SK-N-MC (cell line): ENCODE measurements around the gene WDR47.
A peak's percentile ranks its signal among the peaks of the same experiment; 100 is the strongest.

Experiments
- DNase-seq: peaks from one replicate; pipeline ENCODE4 v3.0.0-alpha.2; 2011; ENCODE audit warnings: low read depth, low spot score
- H3K27ac ChIP-seq: fragments of 200-600 bp; sonication (generic); 2 replicates; pipeline ENCODE4 v1.5.1; 2016; ENCODE audit warnings: mixed run types
- H3K36me3 ChIP-seq: fragments of 200-600 bp; sonication (generic); 2 replicates; pipeline ENCODE4 v1.6.1; 2017; ENCODE audit warnings: antibody characterized with exemption, low read length, mixed read lengths; ENCODE audit not compliant: insufficient read depth
- H3K4me3 ChIP-seq: fragments of 200-600 bp; sonication (generic); 2 replicates; pipeline ENCODE4 v1.5.1; 2016
- H3K9ac ChIP-seq: fragments of 200-600 bp; sonication (generic); 2 replicates; pipeline ENCODE4 v1.8.0; 2017; ENCODE audit warnings: mixed run types, mixed read lengths; ENCODE audit not compliant: insufficient read length
- H3K9me3 ChIP-seq: fragments of 200-600 bp; sonication (generic); 2 replicates; pipeline ENCODE4 v1.6.1; 2017; ENCODE audit warnings: low read depth, mild to moderate bottlenecking, antibody characterized with exemption, low read length, moderate library complexity, mixed read lengths
- EZH2 ChIP-seq: fragments of 200-600 bp; sonication (generic); IDR thresholded peaks from one replicate; pipeline ENCODE4 v1.6.1; 2017; ENCODE audit warnings: antibody characterized with exemption
- FOXP2 ChIP-seq: optimal IDR thresholded peaks from 2 replicates; pipeline ENCODE3; 2011; ENCODE audit warnings: mild to moderate bottlenecking, moderate library complexity; ENCODE audit not compliant: insufficient read depth; ENCODE audit errors: extremely low read length, control extremely low read depth
- POLR2AphosphoS5 ChIP-seq: IDR thresholded peaks from 2 replicates; pipeline ENCODE4 v1.6.1; 2012; ENCODE audit warnings: mild to moderate bottlenecking, low read depth, low read length, borderline replicate concordance

Gene WDR47

DNA sequence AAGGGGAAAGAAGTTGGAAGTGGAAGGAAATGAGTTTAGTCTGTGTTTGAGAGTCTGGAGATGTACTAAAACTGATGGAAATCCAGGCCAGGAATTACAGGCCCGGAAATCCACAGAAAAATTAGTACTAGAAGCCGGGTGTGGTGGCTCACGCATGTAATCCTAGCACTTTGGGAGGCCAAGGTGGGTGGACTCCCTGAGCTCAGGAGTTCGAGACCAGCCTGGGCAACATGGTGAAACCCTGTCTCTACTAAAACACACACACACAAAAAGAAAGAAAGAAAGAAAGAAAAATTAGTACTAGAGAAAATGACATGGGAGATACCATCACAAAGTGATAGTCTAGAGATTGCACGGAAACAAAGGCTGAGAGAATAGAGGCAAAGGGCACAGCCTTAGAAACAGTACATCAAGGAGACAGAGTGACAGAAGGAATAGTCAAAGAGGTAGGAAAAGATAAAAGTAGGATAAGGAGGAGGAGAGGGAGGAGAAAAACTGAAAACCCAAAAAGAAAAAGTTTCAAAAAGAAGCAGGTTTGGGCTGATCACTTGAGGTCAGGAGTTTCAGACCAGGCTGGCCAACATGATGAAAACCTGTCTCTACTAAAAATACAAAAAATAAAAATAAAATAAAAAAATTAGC is 38.7 kb upstream of the WDR47 start:
- DNase-seq: no peak
- Histone ChIP-seq H3K36me3 (no peaks in the 10 kb centered on the region), H3K27ac (peak overlapping the region; percentile 83), H3K4me3 (no peak overlapping the region), H3K9me3 (no peaks in the 10 kb centered on the region), H3K9ac (peak overlapping the region; percentile 41)
- TF ChIP-seq EZH2: no peak
- no peak for TF ChIP-seq POLR2AphosphoS5
- no peak for TF ChIP-seq FOXP2

DNA sequence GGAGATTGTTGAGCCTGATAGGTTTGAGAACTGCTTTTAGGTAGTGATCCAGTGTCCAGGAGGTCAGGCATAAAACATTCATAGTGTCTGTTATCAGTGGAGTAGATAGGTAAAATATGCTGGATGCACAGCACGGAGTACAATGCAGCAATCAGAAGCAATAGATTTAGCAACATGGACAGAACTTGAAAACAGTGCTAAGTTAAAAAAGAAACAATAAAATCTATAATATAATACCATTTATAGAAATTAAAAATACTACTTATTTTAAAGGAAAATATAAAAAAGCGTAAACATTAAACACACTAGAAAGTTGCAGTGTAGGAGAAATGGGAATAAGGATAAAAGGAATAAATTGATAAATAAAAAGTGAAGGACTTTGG is 37.3 kb upstream of the WDR47 start:
- H3K4me3 ChIP-seq: no peak overlapping the region
- no peaks in the 10 kb centered on the region for H3K36me3 ChIP-seq
- DNase-seq: no peak
- no peak overlapping the region for H3K27ac ChIP-seq
- TF ChIP-seq FOXP2 (no peak), POLR2AphosphoS5 (no peak), EZH2 (no peak)
- no peaks in the 10 kb centered on the region for H3K9me3 ChIP-seq
- no peak overlapping the region for H3K9ac ChIP-seq

DNA sequence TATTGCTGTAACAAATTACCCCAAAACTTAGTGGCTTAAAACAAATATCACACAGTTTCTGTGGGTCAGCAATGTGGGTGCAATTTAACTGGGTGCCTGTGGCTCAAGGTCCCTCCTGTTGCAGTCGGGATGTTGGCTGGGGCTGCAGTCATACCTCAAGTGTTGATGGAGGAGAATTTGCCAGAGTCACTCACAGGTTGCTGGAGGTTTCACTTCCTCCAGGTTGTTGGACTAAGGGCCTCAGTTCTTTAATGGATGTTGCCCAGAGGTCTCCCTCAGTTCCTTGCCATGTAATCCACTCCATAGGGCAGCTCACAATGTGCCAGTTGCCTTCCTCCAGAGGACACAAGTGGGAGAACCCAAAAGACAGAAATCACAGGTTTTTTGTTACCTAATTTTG is 36.4 kb upstream of the WDR47 start:
- no peak overlapping the region for H3K9ac ChIP-seq
- no peak overlapping the region for H3K27ac ChIP-seq
- no peaks in the 10 kb centered on the region for H3K36me3 ChIP-seq
- DNase-seq: no peak
- no peak for TF ChIP-seq FOXP2
- TF ChIP-seq EZH2: no peak
- no peak for TF ChIP-seq POLR2AphosphoS5
- H3K9me3 ChIP-seq: no peaks in the 10 kb centered on the region
- H3K4me3 ChIP-seq: no peak overlapping the region

DNA sequence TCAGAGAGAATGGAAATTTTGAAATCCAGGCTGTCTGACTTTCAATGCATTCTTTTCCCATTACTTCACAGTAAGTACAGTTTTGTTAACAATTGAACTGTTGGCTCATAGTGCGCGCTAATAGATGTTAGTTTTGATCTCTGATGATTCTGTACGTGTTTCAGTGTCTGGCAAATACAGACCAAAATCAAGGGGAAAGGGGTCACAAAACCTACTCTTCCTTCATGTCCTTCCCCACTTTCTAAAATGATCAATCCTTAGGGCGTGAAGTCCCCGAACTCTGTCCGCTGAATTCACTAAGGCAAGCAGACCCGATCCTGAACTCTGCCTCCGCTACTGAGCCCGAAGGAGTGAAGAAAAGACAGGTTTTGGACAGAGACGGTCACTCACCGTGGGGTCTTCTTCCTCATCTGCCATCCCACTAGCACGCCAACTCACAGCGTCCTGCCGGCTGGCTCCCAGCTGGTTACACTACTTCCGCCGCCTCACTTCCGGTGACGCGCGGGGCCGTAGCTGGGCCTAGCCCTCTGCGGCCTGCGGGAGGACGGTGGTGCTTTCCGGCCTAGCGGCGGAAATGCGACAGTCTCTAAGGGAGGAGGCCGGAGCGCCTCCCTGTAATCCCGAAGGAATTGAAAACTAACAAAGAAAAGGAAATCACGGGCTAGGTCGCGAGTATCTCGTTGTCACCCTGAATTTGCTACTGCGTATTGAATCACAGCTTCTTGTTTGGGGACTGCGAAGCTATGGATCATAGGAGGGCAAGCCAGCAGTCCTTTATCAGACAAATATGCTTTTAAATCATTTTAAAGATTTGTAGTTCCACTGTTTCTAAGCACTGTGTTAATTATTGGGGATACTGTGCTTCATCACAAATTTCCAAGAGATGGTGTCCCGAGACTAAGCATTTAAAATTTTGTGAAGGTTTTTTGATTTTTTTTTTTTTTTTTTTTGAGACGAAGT is 33.9 kb upstream of the WDR47 start, which contains the start of gene TAF13:
TAF13 (minus strand) TSS at position 473 of the 960 bp plus-strand sequence; CDS start at position 417, 56 bp downstream.
- H3K9ac ChIP-seq: peak within 1 kb of the TSS; percentile 94
- H3K4me3 ChIP-seq: peak within 1 kb of the TSS; percentile 93
- TF ChIP-seq EZH2 (no peak), POLR2AphosphoS5 (peak; percentile 97)
- H3K27ac ChIP-seq: peak within 1 kb of the TSS; percentile 96
- H3K9me3 ChIP-seq: no peaks in the 10 kb centered on the region
- H3K36me3 ChIP-seq: no peaks in the 10 kb centered on the region; the same call in 1 of the 2 replicates
- no peak for DNase-seq

DNA sequence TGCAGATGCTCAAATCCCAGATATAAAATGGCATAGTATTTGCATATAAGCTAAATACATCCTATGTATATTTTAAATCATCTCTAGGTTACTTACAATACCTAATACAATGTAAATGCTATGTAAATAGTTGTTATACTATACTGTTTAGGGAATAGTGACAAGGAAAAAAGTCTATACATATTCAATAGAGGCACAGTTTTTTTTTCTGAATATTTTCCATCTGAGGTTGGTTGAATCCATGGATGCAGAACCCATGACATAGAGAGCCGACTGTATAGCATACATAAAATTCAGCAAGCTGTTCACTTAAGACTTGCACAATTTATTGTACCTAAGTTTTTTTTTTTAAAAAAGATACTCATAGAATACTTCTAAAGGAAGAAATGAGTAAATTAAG is 27.4 kb upstream of the WDR47 start:
- TF ChIP-seq POLR2AphosphoS5: no peak
- TF ChIP-seq EZH2: no peak
- no peak for TF ChIP-seq FOXP2
- no peak for DNase-seq
- Histone ChIP-seq H3K9me3 (no peaks in the 10 kb centered on the region), H3K36me3 (peaks cover 24% of the 10 kb centered on the region), H3K4me3 (no peak overlapping the region), H3K27ac (no peak overlapping the region), H3K9ac (no peak overlapping the region)

DNA sequence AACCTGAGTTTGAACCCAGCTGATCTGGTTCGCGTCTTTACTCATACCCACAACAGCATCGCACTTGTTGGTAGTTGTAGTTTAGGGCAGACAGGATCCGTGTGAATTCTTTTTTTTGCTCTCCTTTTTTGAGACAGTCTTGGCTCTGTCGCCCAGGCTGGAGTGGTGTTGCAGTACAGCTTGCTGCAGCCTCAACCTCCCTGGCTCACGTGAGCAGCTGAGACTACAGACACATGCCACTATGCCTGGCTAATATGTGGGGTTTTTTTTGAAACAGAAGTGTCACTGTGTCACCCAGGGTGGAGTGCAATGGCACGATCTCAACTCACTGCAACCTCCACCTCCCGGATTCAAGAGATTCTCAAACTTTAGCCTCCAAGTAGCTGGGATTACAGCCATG is 26.0 kb upstream of the WDR47 start:
- peaks cover 33% of the 10 kb centered on the region for H3K36me3 ChIP-seq
- no peak for DNase-seq
- H3K27ac ChIP-seq: no peak overlapping the region
- H3K9me3 ChIP-seq: no peaks in the 10 kb centered on the region
- H3K9ac ChIP-seq: no peak overlapping the region
- no peak overlapping the region for H3K4me3 ChIP-seq
- TF ChIP-seq FOXP2: no peak
- no peak for TF ChIP-seq EZH2
- TF ChIP-seq POLR2AphosphoS5: no peak

DNA sequence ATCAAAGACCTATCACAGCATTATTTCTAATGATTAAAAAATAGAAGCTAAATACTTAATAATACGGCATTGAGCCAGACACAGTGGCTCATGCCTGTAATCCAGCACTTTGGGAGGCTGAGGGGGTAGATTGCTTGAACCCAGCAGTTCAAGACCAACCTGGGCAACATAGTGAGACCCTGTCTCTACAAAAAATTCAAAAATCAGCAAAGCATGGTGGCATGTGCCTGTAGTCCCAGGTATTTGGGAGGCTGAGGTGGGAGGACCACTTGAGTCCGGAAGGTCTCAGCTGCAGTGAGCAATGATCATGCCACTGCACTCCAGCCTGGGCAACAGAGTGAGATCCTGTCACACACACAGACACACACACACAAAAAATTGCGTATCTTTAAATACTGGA is 23.2 kb upstream of the WDR47 start:
- Histone ChIP-seq H3K9me3 (no peaks in the 10 kb centered on the region), H3K27ac (no peak overlapping the region), H3K36me3 (peaks cover 33% of the 10 kb centered on the region), H3K4me3 (no peak overlapping the region), H3K9ac (no peak overlapping the region)
- no peak for DNase-seq
- TF ChIP-seq POLR2AphosphoS5 (no peak), EZH2 (no peak), FOXP2 (no peak)

DNA sequence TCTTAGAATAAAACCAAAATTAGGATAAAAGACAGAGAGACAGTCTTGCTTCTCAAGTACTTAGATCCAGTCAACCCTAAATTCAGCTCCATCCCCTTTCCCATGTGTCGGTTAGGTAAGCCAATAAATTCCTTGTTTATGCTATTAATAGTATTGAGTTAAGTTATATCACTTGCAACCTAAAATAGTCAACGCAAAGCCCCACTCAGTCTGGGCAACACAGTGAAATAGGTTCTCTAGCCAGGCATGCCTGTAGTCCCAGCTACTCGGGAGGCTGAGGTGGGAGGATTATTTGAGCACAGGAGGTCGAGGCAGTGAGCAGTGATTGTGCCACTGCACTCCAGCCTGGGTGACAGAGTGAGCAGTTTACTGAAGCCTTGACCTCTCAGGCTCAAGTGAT is 19.3 kb upstream of the WDR47 start:
- TF ChIP-seq POLR2AphosphoS5 (no peak), FOXP2 (no peak), EZH2 (no peak)
- Histone ChIP-seq H3K4me3 (no peak overlapping the region), H3K36me3 (peaks cover 15% of the 10 kb centered on the region), H3K9me3 (no peaks in the 10 kb centered on the region), H3K27ac (no peak overlapping the region), H3K9ac (no peak overlapping the region)
- DNase-seq: no peak

DNA sequence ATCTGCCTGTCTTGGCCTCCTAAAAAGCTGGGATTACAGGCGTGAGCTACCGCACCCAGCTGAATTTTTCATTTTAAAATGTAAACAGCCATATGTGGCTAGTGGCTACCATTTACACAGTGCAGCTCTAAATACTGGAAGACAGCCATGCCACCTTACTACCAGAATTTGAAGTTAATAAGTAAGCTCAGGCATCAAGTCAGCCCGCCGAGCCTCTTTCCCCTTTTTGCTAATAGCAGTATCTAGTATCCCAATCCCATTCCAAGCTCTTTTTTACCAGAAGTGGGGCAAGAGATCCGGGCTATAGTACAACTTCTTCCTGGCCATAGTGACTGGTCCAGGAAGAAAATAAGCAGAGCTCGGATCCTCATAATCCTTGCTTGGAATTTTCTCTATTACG is 18.8 kb upstream of the WDR47 start:
- TF ChIP-seq EZH2 (no peak), POLR2AphosphoS5 (no peak), FOXP2 (no peak)
- peaks cover 11% of the 10 kb centered on the region for H3K36me3 ChIP-seq
- H3K4me3 ChIP-seq: no peak overlapping the region
- DNase-seq: no peak
- H3K27ac ChIP-seq: no peak overlapping the region
- no peak overlapping the region for H3K9ac ChIP-seq
- no peaks in the 10 kb centered on the region for H3K9me3 ChIP-seq
